CD4-positive, alpha-beta T cell treated with Interleukin-4 for 4 hours (primary cell): ENCODE measurements around the gene C1QTNF6.
A peak's percentile ranks its signal among the peaks of the same experiment; 100 is the strongest.
"Not testable (repeated sequence)": the region's sequence is repeated elsewhere in the genome, so short reads cannot be mapped to it uniquely, and the experiment has no call there.

Source experiments
- DNase-seq: peaks from one replicate; pipeline ENCODE4 v3.0.0-alpha.2; 2020

Gene C1QTNF6

DNA sequence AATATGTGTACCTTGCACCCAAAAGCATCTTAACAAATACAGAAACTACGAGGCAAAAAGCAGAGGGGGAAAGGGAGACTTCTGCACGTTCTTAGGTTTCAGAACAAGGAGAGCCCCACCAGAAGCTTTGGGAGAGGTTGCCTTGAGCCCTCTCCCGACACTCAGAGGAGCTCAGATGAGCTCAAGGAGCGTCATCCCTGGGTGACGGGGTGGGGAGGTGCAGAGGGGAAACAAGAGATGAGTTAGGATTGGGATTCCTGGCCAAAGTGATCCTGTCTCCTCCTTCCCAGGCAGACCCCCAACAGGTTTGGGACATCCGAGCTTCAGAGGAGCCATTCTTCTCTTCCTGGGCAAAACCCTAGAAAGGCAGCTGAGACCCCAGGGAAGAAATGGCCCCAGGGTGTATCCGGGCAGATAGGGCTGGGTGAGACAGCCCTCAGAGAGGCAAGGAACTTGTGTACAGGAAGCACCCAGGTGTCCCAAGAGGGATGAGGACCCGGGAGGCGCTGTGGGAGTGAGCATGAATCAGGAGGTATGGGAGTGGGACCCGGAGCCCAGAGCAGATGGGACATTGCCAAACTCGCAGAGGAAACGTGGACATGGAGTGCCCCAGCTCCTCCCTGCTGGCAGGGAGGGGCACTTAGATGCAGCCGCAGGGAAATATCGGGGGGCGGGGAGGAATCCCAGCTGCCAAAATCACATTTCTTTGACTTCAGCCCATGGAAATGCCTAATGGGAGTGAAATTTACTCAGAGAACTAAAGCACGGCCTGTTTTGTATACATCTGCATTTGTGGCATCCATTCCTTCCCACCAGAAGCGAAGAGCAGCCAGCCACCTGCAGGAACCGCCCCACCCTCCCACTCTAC, 12.4 kb downstream of the C1QTNF6 start:
- DNase-seq: no peak

GRCh38 chr22:37174964-37175363, 13.1 kb downstream of the C1QTNF6 start:
- DNase-seq: no peak

DNA sequence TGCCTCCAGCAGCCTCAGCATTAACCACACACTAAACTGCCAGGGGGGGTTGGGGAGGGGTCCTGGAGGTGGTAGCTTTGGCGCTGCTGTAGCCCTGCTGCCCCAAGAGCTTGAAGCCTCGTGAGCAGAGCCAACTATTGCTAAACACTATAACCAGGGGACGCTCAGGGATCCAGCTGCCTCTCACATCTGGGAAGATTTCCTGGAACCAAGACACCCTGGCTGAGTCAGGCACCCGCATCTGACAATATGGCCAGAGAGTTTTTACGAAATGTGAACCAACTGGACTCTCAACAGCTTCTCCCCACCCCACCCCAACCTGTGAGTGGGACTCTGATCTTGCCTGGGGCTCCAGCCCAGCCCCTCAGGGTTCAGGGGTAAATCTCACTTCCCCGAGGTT, 14.3 kb downstream of the C1QTNF6 start:
- DNase-seq: no peak

GRCh38 chr22:37172266-37173245, 15.5 kb downstream of the C1QTNF6 start:
- DNase-seq: no peak

GRCh38 chr22:37171662-37172061, 16.4 kb downstream of the C1QTNF6 start:
- DNase-seq: no peak

DNA sequence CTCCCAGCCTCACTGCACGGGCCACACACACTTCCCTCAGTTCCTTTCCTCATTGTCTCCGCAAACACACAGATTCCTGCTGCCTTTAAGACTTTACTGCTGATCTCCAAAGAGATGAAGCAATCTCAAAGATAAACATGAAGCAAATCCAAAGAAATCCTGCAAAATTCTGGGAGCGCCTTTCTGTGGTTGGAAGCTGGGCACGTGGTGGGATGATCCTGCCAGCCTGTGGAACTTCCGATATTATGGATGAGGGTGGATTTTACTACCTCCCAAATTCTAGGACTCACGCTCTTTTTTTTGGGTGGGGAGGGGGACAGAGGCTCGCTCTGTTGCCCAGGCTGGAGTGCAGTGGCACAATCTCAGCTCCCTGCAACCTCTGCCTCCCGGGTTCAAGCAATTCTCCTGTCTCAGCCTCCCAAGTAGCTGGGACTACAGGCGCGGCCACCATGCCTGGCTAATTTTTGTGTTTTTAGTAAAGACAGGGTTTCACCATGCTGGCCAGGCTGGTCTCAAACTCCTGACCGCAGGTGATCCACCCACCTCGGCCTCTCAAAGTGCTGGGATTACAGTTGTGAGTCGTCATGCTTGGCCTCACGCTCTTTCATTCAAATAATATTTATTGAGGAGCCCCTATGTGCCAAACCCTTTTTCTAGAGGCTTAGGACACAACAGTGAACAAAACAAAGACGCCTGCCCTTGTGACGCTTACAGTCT, 17.2 kb downstream of the C1QTNF6 start:
- not testable (repeated sequence) for DNase-seq

- DNase-seq: no peak
These were observed 17.9 kb downstream of the C1QTNF6 start for GRCh38 chr22:37169947-37170688.

GRCh38 chr22:37169406-37169805, 18.6 kb downstream of the C1QTNF6 start:
- no peak for DNase-seq

- no peak for DNase-seq
These were observed 19.9 kb downstream of the C1QTNF6 start for GRCh38 chr22:37167981-37168647.

DNA sequence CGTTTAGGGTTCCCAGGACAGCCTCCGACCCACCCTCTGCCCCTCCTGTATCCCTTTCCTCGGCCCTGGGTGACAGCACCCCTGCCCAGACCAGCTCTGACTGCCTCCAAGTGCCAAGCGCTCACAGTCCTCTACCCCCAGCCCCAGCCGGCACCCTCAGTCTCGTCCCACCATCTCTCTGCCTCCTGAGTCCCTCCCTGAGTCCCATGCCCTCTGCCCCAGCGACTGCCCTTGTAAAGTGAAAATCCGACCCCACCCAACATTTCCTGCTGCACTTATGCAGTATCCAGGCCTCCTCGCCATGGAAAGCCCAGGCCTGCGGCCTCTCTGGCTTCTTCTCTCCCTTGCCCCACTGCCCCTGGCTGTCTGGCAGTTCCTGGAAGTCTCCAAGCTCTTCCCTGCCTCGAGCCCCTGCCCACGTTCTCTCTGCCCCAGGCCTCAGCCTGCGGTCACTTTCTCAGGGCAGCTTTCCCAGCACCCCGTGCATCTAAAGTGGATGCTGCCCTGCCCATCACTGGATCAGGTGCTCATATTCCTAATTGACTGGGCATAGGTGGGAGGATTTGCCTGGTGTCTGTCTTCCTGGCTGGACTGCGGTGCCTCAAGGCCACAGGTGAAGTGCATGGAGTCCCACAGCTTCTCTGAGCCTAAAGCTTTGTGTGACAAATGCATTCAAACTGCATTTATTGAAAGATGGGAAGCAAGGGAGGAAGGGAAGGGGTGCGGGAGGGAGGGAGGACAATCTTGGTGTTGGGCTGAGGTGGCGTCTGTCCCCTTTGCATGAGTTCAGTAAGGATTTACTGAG, 20.7 kb downstream of the C1QTNF6 start:
- no peak for DNase-seq

DNA sequence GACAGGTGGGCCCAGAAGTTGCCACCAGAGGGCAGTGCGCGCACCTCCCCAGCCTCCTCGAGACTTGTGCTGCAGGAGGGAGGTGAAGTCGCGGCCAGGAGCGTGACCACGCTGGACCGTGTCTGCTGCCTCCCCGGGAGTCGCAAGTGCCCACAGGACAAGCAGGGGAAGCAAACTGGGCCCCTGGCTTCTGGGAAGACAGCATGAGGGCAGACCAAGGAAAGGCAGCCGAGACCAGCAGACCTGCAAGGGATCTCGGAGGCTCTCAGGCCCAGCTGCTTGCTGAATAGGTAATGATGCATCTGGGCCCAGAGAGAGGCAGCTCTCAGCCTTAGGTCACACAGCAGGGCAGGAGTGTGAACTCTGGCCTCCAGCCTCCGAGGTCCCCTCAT, 21.4 kb downstream of the C1QTNF6 start:
- peak; percentile 80 for DNase-seq

DNA sequence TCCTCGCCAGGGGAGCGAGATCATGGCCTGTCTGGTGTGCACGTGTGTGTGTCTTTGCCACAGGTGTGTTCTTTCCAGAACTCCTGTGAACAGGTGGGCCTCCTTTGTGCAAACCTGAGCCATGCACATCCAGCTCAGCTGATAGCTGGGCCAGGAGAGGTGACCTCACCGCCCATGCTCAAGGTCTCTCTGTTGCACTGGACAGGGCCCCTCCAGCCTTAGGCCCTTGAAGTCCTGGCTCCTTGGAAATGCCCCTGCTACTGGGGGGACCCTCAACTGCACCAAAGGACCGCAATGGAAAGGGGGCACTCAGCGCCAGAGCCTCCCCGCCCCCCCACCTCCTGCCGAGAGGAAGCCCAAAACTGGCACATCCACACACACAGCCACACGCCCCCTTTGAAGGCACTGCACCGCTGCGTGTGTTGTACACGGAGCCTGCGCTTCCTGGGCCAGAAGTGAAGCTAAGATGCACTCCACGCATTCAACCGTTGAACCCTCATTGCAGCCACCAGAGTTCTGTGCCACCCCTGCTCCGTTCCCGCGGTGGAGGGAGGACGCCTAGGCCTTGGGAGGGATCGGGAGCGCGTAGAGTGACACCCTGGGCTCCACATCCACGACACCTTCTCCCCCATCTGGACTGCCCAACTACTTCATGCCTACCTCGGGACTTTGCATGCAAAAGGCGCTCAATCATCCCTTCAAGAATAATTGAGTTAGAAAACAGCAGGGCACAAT, 21.9 kb downstream of the C1QTNF6 start:
- DNase-seq: no peak

- no peak for DNase-seq
These were observed 23.0 kb downstream of the C1QTNF6 start for GRCh38 chr22:37165066-37165465.

- DNase-seq: no peak
These were observed 23.6 kb downstream of the C1QTNF6 start for GRCh38 chr22:37164505-37164887.

DNA sequence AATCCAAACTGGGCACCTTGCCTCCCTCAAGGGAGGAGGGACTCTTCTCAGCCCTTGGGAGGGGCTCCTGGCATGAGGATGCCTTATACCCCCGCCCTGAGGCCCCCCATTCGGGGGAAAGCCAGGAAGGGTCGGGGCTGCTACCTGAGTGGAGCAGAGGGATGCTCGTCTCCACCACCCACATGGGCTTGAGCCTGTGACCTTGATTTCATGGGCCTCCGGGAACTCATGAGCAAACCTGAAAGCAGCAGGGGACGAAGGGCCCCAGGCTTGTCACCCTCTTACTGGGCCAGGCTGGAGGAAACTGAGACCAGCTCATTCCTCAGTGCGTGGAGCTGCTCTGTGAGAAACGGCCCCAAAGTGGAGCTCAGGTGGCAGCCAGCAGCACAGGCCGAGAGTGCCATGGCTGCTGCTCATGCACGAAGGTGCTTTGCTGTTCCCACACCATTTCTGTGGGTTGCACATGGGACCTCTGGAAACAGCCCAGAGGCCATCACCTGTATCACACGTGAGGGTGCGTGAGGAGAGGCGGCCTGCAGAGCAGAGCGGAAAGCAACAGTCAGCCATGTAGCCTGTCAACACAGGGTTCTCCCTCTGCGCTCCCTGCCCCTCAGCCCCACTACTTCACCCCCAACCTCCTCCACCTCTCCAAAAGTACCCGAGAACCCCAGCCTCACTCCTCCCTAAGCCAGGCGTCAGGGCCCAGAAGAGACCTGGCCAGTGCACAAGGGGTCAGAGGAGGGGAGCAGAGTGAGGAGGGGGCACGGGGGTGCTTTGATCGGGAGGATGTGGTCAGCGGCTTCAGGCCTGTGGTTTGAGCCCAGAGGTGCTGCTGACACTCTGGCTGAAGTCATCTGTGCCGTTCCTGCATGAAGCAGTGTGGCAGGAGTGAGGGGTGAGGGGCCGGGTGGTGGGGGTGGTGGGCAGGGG, 24.2 kb downstream of the C1QTNF6 start:
- peak; percentile 46 for DNase-seq

DNA sequence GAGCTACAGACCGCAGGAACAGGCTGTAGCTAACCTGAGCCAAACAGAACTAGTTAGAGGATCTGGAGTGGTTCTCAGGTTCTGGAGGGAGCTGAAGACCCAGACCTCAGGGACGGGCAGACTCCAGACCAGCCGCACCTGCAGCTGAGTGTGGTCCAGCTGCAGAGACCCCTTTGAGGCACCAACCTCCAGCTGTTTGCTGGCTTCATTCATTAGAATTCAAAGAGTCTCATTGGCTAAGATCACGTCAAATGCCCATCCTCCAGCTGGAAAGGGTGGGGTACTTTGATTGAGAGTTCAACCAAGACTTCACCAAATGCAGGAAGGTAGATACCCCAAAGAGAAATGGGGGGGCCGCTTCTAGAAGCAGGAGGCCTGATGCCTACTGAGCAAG, 25.0 kb downstream of the C1QTNF6 start:
- no peak for DNase-seq

DNA sequence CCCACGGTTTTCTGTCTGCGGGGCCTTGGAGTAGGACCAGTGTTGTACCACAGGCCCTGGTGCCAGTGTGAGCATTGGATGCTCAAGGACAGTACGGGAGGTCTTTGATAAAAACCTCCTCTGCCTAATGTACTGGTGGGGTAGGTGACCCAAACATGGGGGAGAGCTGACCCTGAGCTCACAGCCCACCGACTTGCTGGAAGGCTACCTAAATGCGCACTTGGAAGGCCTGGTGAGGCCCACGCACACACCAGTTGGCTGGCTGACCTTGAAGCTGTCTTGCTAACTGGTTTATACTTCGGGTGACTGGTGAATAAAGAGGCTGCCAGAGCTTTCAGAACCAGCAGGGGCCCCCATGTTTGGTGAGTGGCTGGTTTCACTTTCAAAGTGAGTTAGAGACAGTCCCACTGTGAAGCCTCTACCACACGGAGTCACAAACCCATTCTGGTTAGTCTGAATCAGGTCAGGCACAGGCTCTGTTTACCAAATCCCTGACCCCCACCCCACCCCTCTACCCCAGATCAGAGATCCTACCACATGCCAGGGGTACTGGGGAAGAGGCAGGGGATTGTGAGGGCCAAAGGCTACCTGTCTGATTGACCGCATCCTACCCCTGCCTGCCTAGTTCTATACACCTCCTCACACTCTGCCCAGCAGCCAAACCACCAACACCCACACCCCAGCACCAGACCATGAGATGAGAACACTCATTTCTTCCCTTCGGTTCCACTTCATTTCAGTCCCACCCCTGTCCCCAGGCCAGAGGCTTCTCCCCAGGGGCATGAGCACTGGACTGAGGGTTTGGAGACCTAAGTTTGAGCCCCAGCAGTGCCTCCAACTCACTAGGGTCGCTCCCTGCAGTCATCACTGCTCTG, 25.6 kb downstream of the C1QTNF6 start:
- DNase-seq: peak; percentile 83

- no peak for DNase-seq
These were observed 26.6 kb downstream of the C1QTNF6 start for GRCh38 chr22:37161443-37161842.
